HCT116 (cell line): Measurements from ENCODE around the gene SIL1. TPM values are rescaled to one million over a fixed set of nuclear protein-coding genes. Genes with fewer than 3 reads are reported as not detected.

ENCODE experiments used
- ATAC-seq: fragments of 200-7000 bp; cut with Tn5 transposase; 2 replicates; pipeline ENCODE4 v1.9.1; 2020; ENCODE audit warnings: mild to moderate bottlenecking, moderate library complexity
- BruUV-seq: library from RNA; stranded (reverse); fragments of 400-500 nt; replicated peaks from 2 replicates; lab custom pipeline; 2021; lab: Mats Ljungman, UMichigan
- CTCF ChIA-PET: fragments of 300-600 bp; sonication (Branson Sonifier 250); formaldehyde crosslinking; loops from one replicate; lab custom pipeline; 2021; ENCODE audit warnings: antibody characterized with exemption; lab: Charles Lee
- POLR2A ChIA-PET: fragments of 300-600, 350-600 bp; sonication (Branson Sonifier 250); formaldehyde crosslinking; loops from one replicate; lab custom pipeline; 2021; ENCODE audit warnings: antibody characterized with exemption; lab: Charles Lee
- RAD21 ChIA-PET, 2 experiments: fragments of 300-600 bp; sonication (Branson Sonifier 250); formaldehyde crosslinking; loops; one replicate each; lab custom pipeline; 2023; ENCODE audit warnings: low total read pairs in 2 of 2; ENCODE audit not compliant: uncharacterized antibody in 2 of 2, unreplicated experiment in 2 of 2, low non-redundant PET in 1 of 2; lab: Charles Lee
- DNase-seq: peaks from one replicate; pipeline ENCODE4 v3.0.0-alpha.2; 2010; ENCODE audit warnings: low read depth, low spot score
- H2AFZ ChIP-seq: fragments of 200-600 bp; shearing (Covaris generic), sonication (generic); 2 replicates; pipeline ENCODE4 v1.6.1; 2017; ENCODE audit warnings: low read depth, mixed run types, mixed read lengths, antibody characterized with exemption, low read length; ENCODE audit not compliant: poor library complexity, severe bottlenecking
- H3K27ac ChIP-seq: 2 replicates; pipeline ENCODE4 v1.5.1; 2012; ENCODE audit warnings: low read depth, low read length
- H3K27me3 ChIP-seq: fragments of 200-600 bp; sonication (generic); 2 replicates; pipeline ENCODE4 v1.6.1; 2016; ENCODE audit warnings: mixed run types, low read length, mixed read lengths; ENCODE audit not compliant: insufficient read depth
- H3K36me3 ChIP-seq, 2 experiments: fragments of 200-500 bp in 1 of 2; fragments of 200-600 bp in 1 of 2; sonication (Bioruptor generic) in 1 of 2; sonication (generic) in 1 of 2; 2 replicates each; pipeline versions ENCODE4 v1.5.1 to v1.6.1; 2014 to 2016; ENCODE audit warnings: low read length in 2 of 2, inconsistent platforms in 1 of 2, mixed read lengths in 1 of 2, mixed run types in 1 of 2; ENCODE audit not compliant: insufficient read depth in 2 of 2, control insufficient read depth in 1 of 2
- H3K4me1 ChIP-seq, 2 experiments: fragments of 200-600 bp in 1 of 2; sonication (generic) in 1 of 2; 2 replicates each; pipeline versions ENCODE4 v1.5.1 to v1.6.1; 2012 to 2017; ENCODE audit warnings: low read length in 2 of 2, inconsistent platforms in 1 of 2, mild to moderate bottlenecking in 1 of 2, mixed read lengths in 1 of 2, mixed run types in 1 of 2, moderate library complexity in 1 of 2; ENCODE audit not compliant: insufficient read depth in 2 of 2, control insufficient read depth in 1 of 2
- H3K4me2 ChIP-seq: fragments of 200-600 bp; sonication (generic); 2 replicates; pipeline ENCODE4 v1.6.1; 2017; ENCODE audit warnings: mixed run types, low read length, mixed read lengths
- H3K4me3 ChIP-seq, 2 experiments: fragments of 200-600 bp in 1 of 2; sonication (generic) in 1 of 2; replicated peaks in 1 of 2; 2 replicates each; pipeline ENCODE4 v1.5.1; 2011 to 2016; ENCODE audit warnings: low read length in 2 of 2, control low read depth in 1 of 2, low read depth in 1 of 2, mild to moderate bottlenecking in 1 of 2, mixed read lengths in 1 of 2, mixed run types in 1 of 2
- H3K79me2 ChIP-seq: fragments of 200-600 bp; sonication (generic); 2 replicates; pipeline ENCODE4 v1.6.1; 2017; ENCODE audit warnings: mild to moderate bottlenecking, mixed run types, low read length, moderate library complexity, mixed read lengths; ENCODE audit not compliant: insufficient read depth
- H3K9ac ChIP-seq: fragments of 200-600 bp; sonication (generic); 2 replicates; pipeline ENCODE4 v1.6.1; 2016; ENCODE audit warnings: low read length, mixed read lengths
- H3K9me2 ChIP-seq: fragments of 200-600 bp; sonication (generic), shearing (Covaris generic); 2 replicates; pipeline ENCODE4 v1.6.1; 2017; ENCODE audit warnings: mixed run types, mild to moderate bottlenecking, moderate library complexity; ENCODE audit not compliant: insufficient read depth
- H3K9me3 ChIP-seq, 2 experiments: fragments of 200-500 bp in 1 of 2; fragments of 200-600 bp in 1 of 2; sonication (Bioruptor generic) in 1 of 2; sonication (generic) in 1 of 2; 2 replicates each; pipeline ENCODE4 v1.6.1; 2014 to 2017; ENCODE audit warnings: low read length in 2 of 2, mixed read lengths in 2 of 2, inconsistent platforms in 1 of 2, low read depth in 1 of 2, mild to moderate bottlenecking in 1 of 2, mixed run types in 1 of 2, moderate library complexity in 1 of 2; ENCODE audit not compliant: control insufficient read depth in 1 of 2, insufficient read depth in 1 of 2
- H4K20me1 ChIP-seq: fragments of 200-600 bp; sonication (generic), shearing (Covaris generic); 2 replicates; pipeline ENCODE4 v1.6.1; 2017; ENCODE audit warnings: mixed run types, mild to moderate bottlenecking, moderate library complexity; ENCODE audit not compliant: insufficient read depth
- ATF3 ChIP-seq: IDR thresholded peaks from 2 replicates; pipeline ENCODE4 v1.6.1; 2012
- CTCF ChIP-seq, 3 experiments: fragments of 200-600 bp in 1 of 3; sonication (generic) in 1 of 3; IDR thresholded peaks in 2 of 3; conservative IDR thresholded peaks in 1 of 3; 2 replicates each; pipeline ENCODE4 v1.5.1; 2012 to 2017; ENCODE audit warnings: low read depth in 2 of 3, low read length in 2 of 3, antibody characterized with exemption in 1 of 3, borderline replicate concordance in 1 of 3, control low read depth in 1 of 3, mild to moderate bottlenecking in 1 of 3, mixed read lengths in 1 of 3, mixed run types in 1 of 3, moderate library complexity in 1 of 3; ENCODE audit not compliant: insufficient read depth in 1 of 3
- EZH2phosphoT487 ChIP-seq: fragments of 200-600 bp; IDR thresholded peaks from 2 replicates; pipeline ENCODE4 v1.6.1; 2018; ENCODE audit warnings: antibody characterized with exemption, borderline replicate concordance
- MAX ChIP-seq: IDR thresholded peaks from 2 replicates; pipeline ENCODE4 v1.6.1; 2012
- SIN3A ChIP-seq: IDR thresholded peaks from 2 replicates; pipeline ENCODE4 v1.6.1; 2012; ENCODE audit warnings: low read depth
- YY1 ChIP-seq: IDR thresholded peaks from 2 replicates; pipeline ENCODE4 v1.6.1; 2011; ENCODE audit warnings: low read length, low read depth, moderate library complexity, mild to moderate bottlenecking; ENCODE audit not compliant: insufficient replicate concordance; ENCODE audit errors: extremely low read depth
- ZFX ChIP-seq: fragments of 450-650 bp; IDR thresholded peaks from 2 replicates; pipeline ENCODE4 v1.6.1; 2017
- ZNF274 ChIP-seq: fragments of 200-500 bp; sonication (Bioruptor generic); IDR thresholded peaks from 2 replicates; pipeline ENCODE4 v1.6.1; 2014; ENCODE audit warnings: mild to moderate bottlenecking, low read depth, low read length, inconsistent platforms
- intact Hi-C: fragments of 100-400 bp; cut with micrococcal nuclease; formaldehyde crosslinking; loops from 2 replicates; pipeline ENCODE4 v1.10.0; 2022
- total RNA-seq: library from RNA; stranded (reverse); gene quantifications from one replicate; pipeline ENCODE4 v1.2.1, GENCODE V29; 2021; ENCODE audit not compliant: unreplicated experiment

The SIL1 gene
- total RNA-seq, 1 experiment from 2014 or later: 34.0 TPM

- TF ChIP-seq MAX: no peak
Observed at GRCh38 chr5:139157556-139157955, 40.6 kb downstream of the SIL1 start (continued).

GRCh38 chr5:139156814-139157213 is 41.4 kb downstream of the SIL1 start:
- H4K20me1 ChIP-seq: 0 out of 2 replicates have a peak, but pooled peaks cover 4% of the 10 kb centered on the region
- intact Hi-C loops: no loop called here
- H2AFZ ChIP-seq: no peak overlapping the region
- no peak for ATAC-seq
- no peak overlapping the region for H3K9ac ChIP-seq
- H3K4me3 ChIP-seq: no peak overlapping the region
- no peak overlapping the region for H3K27ac ChIP-seq
- no peak for DNase-seq
- no peaks in the 10 kb centered on the region for H3K9me2 ChIP-seq
- no peaks in the 10 kb centered on the region for H3K36me3 ChIP-seq
- H3K4me1 ChIP-seq: no peaks in the 10 kb centered on the region
- H3K4me2 ChIP-seq: no peak overlapping the region
- no TSS peak for BruUV-seq
- ChIA-PET RAD21 (no interaction called here), CTCF (no interaction called here), POLR2A (no interaction called here)
- no peaks in the 10 kb centered on the region for H3K9me3 ChIP-seq
- no peaks in the 10 kb centered on the region for H3K79me2 ChIP-seq
- H3K27me3 ChIP-seq: no peaks in the 10 kb centered on the region
- TF ChIP-seq SIN3A: no peak
- no peak for TF ChIP-seq YY1
- TF ChIP-seq ATF3: no peak
- TF ChIP-seq CTCF (IDR thresholded peaks at IDR 0.05 in 2 of 3, conservative IDR thresholded peaks at IDR 0.05 in 1 of 3; ENCODE audit: borderline replicate concordance in 1 of 3, insufficient read depth in 1 of 3, low read depth in 2 of 3, low read length in 2 of 3): no peak
- TF ChIP-seq EZH2phosphoT487: no peak
- no peak for TF ChIP-seq ZFX
- no peak for TF ChIP-seq ZNF274
